Activated CD8-positive, alpha-beta T cell treated with anti-CD3 and anti-CD28 coated beads for 36 hours (primary cell): ENCODE measurements around the gene SLC48A1. TPM values are rescaled to one million over a fixed set of nuclear protein-coding genes. Genes with fewer than 3 reads are reported as not detected.

Experiments used
- ATAC-seq: fragments of 200-7000 bp; cut with Tn5 transposase; one replicate; pipeline ENCODE4 v1.10.0; 2021; ENCODE audit warnings: mild to moderate bottlenecking, moderate library complexity
- CTCF ChIA-PET: fragments of 350-600 bp; sonication (Branson Sonifier 250); formaldehyde crosslinking; loops from one replicate; lab custom pipeline; 2021; ENCODE audit warnings: antibody characterized with exemption; lab: Charles Lee
- POLR2A ChIA-PET: fragments of 350-600 bp; sonication (Branson Sonifier 250); formaldehyde crosslinking; loops from one replicate; lab custom pipeline; 2021; ENCODE audit warnings: antibody characterized with exemption; lab: Charles Lee
- DNase-seq: peaks from one replicate; pipeline ENCODE4 v3.0.0-alpha.2; 2020
- H3K27ac Mint-ChIP-seq: one replicate; pipeline ENCODE4 v1.8.0; 2021; ENCODE audit warnings: mild to moderate bottlenecking, mixed read lengths
- H3K27me3 Mint-ChIP-seq: one replicate; pipeline ENCODE4 v1.8.0; 2021; ENCODE audit warnings: mixed read lengths
- H3K36me3 Mint-ChIP-seq: one replicate; pipeline ENCODE4 v1.8.0; 2021; ENCODE audit warnings: low read depth, mixed read lengths
- H3K4me1 Mint-ChIP-seq: one replicate; pipeline ENCODE4 v1.8.0; 2021; ENCODE audit warnings: low read depth, mixed read lengths
- H3K4me3 Mint-ChIP-seq: one replicate; pipeline ENCODE4 v1.8.0; 2021; ENCODE audit warnings: mild to moderate bottlenecking, moderate library complexity, mixed read lengths
- H3K9me3 Mint-ChIP-seq: one replicate; pipeline ENCODE4 v1.8.0; 2021; ENCODE audit warnings: mixed read lengths
- intact Hi-C: fragments of 100-400 bp; cut with micrococcal nuclease; formaldehyde crosslinking; loops from one replicate; pipeline ENCODE4 v1.10.0; 2022
- total RNA-seq, 2 experiments: library from RNA; stranded (reverse); gene quantifications; one replicate each; pipeline ENCODE4 v1.2.3, GENCODE V29; 2021
- TF ChIP-seq, protein P1 (sequence below): fragments of 200-600 bp; IDR thresholded peaks from one replicate; pipeline ENCODE4 v1.8.0; 2022; ENCODE audit warnings: antibody characterized with exemption, mild to moderate bottlenecking

Gene SLC48A1
- total RNA-seq, 2 experiments from 2014 or later = 8.8 to 10.2 TPM

DNA sequence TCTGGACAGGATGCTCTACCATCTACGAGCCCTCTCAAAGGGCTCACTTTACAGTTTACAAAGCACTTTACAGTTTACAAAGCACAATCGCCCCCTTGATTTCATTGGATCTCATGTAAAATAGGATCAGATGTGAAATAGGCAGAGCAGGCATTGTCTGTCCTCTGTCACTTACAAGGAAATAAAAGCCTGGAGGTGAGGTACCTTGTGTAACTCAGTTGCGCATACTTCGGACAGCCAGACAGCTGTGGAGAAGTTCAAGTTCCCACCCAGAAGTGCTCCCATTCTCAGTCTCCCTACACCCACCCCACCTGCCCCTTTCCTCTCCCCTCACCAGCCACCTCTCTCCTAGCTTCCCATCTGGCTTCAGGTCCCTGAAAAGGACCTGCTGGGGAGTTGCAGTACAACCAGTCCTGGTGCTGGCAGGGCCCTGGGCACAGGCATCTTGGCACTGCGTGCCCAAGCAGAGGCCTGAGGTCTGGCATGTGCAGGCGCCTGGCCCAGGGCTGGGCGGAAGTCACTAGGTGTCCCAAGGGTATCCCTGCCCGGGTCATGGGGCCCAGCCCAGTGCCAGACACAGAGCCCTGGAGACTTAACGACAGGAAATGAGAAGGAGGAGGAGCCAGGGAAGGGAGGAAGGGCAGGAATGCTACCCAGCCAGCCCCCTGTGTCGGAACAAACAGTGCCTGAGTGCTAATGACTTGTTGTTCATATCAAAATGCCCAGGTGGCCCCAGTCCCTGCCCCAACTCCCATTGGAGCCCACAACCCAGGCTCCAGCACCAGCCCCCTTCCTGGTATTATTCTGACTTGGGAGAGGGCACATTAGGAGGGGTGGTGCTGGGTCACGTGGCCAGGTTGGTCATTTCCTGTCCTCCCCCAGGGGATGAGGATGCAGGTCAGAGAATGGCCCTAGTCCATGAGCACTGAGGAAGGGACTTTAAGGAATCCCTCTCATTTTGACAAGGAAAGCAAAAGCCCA is 19.7 kb upstream of the SLC48A1 start:
- Mint-ChIP-seq H3K4me1 (peaks cover 28% of the 10 kb centered on the region), H3K9me3 (no peaks in the 10 kb centered on the region), H3K27me3 (no peaks in the 10 kb centered on the region), H3K36me3 (no peaks in the 10 kb centered on the region), H3K27ac (no peak overlapping the region), H3K4me3 (no peak overlapping the region)
- intact Hi-C loops = no loop called here
- no peak for ATAC-seq
- TF ChIP-seq, protein P1, sequence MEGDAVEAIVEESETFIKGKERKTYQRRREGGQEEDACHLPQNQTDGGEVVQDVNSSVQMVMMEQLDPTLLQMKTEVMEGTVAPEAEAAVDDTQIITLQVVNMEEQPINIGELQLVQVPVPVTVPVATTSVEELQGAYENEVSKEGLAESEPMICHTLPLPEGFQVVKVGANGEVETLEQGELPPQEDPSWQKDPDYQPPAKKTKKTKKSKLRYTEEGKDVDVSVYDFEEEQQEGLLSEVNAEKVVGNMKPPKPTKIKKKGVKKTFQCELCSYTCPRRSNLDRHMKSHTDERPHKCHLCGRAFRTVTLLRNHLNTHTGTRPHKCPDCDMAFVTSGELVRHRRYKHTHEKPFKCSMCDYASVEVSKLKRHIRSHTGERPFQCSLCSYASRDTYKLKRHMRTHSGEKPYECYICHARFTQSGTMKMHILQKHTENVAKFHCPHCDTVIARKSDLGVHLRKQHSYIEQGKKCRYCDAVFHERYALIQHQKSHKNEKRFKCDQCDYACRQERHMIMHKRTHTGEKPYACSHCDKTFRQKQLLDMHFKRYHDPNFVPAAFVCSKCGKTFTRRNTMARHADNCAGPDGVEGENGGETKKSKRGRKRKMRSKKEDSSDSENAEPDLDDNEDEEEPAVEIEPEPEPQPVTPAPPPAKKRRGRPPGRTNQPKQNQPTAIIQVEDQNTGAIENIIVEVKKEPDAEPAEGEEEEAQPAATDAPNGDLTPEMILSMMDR = no peak
- ChIA-PET POLR2A (no interaction called here), CTCF (interaction anchor here (0.8 to 14.5 kb wide), 4 partner anchors 13 to 38 kb away, joined by 3 to 355 read pairs (median 68); no protein-coding TSS in a partner anchor)
- no peak for DNase-seq

DNA sequence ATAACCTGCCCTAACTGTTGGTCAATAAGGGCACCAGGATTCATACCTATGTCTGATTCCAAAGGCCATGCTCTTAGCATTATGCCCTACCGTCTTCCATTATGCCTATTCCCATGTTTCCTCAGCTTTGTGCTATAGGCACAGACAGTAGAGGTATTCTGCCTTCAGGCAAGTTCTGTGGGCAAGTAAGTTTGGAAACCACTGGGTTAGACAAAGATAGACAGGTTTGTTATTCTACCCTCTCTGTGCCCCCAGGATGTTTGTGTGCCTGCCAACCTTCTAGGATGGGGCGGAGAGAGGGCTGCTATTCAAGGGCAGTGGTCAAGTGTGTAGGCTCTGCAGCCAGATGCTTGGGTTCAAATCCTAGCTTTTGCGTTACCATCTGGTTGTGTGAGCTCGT is 18.9 kb upstream of the SLC48A1 start:
- ChIA-PET POLR2A (interaction anchor here (1.2 to 1.8 kb wide), 3 partner anchors 13 to 32 kb away, joined by 3 to 4 read pairs (median 3); partner anchors contain the start of gene ENDOU), CTCF (interaction anchor here (0.8 to 14.5 kb wide), 6 partner anchors 14 to 83 kb away, joined by 3 to 355 read pairs (median 18); partner anchors contain the start of gene SLC48A1)
- ATAC-seq = no peak
- Mint-ChIP-seq H3K4me1 (peaks cover 30% of the 10 kb centered on the region), H3K27me3 (no peaks in the 10 kb centered on the region), H3K27ac (no peak overlapping the region), H3K9me3 (no peaks in the 10 kb centered on the region), H3K36me3 (no peaks in the 10 kb centered on the region), H3K4me3 (no peak overlapping the region)
- intact Hi-C loops = no loop called here
- no peak for DNase-seq
- TF ChIP-seq, protein P1 = no peak

DNA sequence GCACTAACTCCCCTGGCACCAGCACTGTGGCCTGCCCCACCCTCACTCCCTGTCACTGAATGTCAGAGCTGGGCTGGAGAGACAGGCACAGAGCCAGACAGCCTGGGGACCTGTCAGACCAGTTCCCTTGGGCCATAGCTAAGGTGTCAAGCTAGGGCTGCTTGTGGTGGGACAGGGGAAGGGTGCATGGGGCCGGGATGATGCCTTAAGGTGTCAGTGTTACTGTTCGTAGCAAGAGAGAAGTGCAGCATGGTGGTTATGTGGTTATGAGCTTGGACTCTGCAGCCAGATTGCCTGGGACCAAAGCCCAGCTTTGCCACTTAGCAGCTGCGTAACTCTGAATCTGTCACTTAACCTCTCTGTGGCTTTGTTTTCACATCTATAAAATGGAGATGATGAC is 18.2 kb upstream of the SLC48A1 start:
- DNase-seq = no peak
- TF ChIP-seq, protein P1 = no peak
- no peak overlapping the region for H3K27ac Mint-ChIP-seq

DNA sequence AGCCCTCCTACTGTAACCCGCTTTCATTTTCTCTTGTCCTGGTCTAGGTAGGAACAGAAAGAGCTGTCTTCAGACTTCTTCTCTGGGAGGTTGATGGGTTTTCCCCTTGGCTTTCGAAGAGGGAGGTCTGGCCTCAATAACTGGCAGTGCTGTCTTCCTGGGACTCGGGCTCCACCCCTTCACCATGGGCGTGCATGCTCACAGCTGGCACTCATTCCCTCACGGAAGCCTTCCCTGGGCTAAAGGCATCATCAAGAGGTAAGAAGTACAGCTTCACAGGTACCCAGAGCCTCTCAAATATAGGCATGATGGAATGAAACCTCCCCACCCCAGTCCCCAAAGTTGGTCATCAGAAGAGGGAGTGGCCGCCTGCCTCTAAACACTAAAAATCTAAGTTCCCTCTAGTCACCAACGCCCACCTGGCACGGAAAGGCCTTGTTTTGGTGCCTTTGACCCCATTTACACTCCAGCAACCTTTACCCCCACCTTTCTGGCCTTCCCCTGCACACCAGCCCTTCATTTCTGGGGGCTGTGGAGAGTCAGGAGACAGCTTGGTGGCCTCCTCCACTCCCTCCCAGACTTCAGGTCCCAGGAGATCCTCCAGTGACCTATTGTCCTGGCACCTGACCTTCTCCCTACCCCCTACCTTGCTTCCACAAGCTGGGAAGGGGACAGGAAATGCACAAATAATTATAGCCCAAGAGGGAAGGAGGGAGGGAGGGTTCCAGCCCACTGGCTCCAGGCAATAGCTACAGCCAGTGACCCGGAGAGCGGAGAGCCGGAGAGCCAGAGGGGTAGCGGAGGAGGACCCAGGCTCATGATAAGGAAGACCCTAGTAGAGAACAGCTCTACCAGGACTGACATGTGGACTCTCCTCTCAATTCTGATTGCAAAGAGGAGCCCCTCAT is 17.1 kb upstream of the SLC48A1 start:
- H3K27ac Mint-ChIP-seq = peak overlapping the region; percentile 62
- ChIA-PET POLR2A (interaction anchor here (0.6 to 2.2 kb wide), 8 partner anchors 11 to 205 kb away, joined by 3 to 6 read pairs (median 4); partner anchors contain the start of gene ENDOU), CTCF (interaction anchor here (0.9 to 14.5 kb wide), 11 partner anchors 12 to 406 kb away, joined by 3 to 355 read pairs (median 7); partner anchors contain the start of gene SLC48A1)
- peaks cover 30% of the 10 kb centered on the region for H3K4me1 Mint-ChIP-seq
- DNase-seq (peak; percentile 80), ATAC-seq (peak; percentile 57)
- H3K27me3 Mint-ChIP-seq = no peaks in the 10 kb centered on the region
- TF ChIP-seq, protein P1 = no peak
- H3K9me3 Mint-ChIP-seq = no peaks in the 10 kb centered on the region
- H3K36me3 Mint-ChIP-seq = no peaks in the 10 kb centered on the region
- peak overlapping the region; percentile 1 for H3K4me3 Mint-ChIP-seq
- intact Hi-C loops = no loop called here

More for the DNA sequence above, 18.2 kb upstream of the SLC48A1 start:
- CTCF ChIA-PET = interaction anchor here (0.9 to 14.5 kb wide), 9 partner anchors 13 to 407 kb away, joined by 3 to 355 read pairs (median 10); partner anchors contain the start of gene SLC48A1
- H3K36me3 Mint-ChIP-seq = no peaks in the 10 kb centered on the region
- no peak for ATAC-seq
- POLR2A ChIA-PET = interaction anchor here (1.2 to 2.2 kb wide), 4 partner anchors 12 to 33 kb away, joined by 3 to 6 read pairs (median 4); partner anchors contain the start of gene ENDOU
- H3K4me1 Mint-ChIP-seq = peaks cover 30% of the 10 kb centered on the region
- H3K27me3 Mint-ChIP-seq = no peaks in the 10 kb centered on the region
- no peaks in the 10 kb centered on the region for H3K9me3 Mint-ChIP-seq
- intact Hi-C loops = no loop called here
- no peak overlapping the region for H3K4me3 Mint-ChIP-seq
